Suprapubic skin (tissue), 4 donors: Measurements from ENCODE around the gene KREMEN2.

ENCODE experiments used
- POLR2A ChIP-seq, 2 donors: fragments of 450-650 bp; IDR thresholded peaks; one replicate each; pipeline ENCODE4 v1.6.1; 2017; ENCODE audit warnings: antibody characterized with exemption in 2 of 2, mild to moderate bottlenecking in 2 of 2, moderate library complexity in 2 of 2
- POLR2AphosphoS5 ChIP-seq, 3 donors: sonication (generic); formaldehyde crosslinking; IDR thresholded peaks; one replicate each; pipeline ENCODE4 v1.6.1; 2017; ENCODE audit warnings: antibody characterized with exemption in 3 of 3
- TF ChIP-seq, protein P1 (sequence below), 2 donors: fragments of 200-600 bp in 1 of 2; fragments of 450-650 bp in 1 of 2; sonication (generic) in 1 of 2; IDR thresholded peaks; one replicate each; pipeline ENCODE4 v1.5.1; 2016 to 2019; ENCODE audit warnings: antibody characterized with exemption in 2 of 2, mild to moderate bottlenecking in 1 of 2, moderate library complexity in 1 of 2

DNA sequence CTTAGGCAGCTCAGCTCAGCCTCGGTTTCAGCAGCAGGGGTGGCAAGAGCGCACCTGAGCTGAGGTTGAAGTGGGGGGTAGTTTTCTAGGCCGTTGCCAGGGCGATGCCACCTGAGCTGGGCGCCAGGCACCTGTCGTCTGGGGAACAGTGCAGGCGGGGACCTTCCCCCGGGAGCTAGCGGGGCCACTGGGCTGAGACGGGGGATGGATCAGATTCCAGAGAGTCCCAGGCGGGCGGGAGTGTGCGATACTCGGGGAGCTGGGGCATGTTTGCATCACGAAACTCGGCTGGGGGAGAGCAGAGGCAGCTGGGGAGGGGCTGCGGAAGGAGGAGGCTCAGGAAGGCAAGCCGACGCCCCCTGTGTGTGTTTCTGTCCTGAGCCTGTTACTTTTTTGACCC is 48.2 kb downstream of the KREMEN2 start:
- TF ChIP-seq POLR2A (IDR thresholded peaks at IDR 0.05) (no peak), POLR2AphosphoS5 (IDR thresholded peaks at IDR 0.05) (no peak)
- TF ChIP-seq, protein P1, sequence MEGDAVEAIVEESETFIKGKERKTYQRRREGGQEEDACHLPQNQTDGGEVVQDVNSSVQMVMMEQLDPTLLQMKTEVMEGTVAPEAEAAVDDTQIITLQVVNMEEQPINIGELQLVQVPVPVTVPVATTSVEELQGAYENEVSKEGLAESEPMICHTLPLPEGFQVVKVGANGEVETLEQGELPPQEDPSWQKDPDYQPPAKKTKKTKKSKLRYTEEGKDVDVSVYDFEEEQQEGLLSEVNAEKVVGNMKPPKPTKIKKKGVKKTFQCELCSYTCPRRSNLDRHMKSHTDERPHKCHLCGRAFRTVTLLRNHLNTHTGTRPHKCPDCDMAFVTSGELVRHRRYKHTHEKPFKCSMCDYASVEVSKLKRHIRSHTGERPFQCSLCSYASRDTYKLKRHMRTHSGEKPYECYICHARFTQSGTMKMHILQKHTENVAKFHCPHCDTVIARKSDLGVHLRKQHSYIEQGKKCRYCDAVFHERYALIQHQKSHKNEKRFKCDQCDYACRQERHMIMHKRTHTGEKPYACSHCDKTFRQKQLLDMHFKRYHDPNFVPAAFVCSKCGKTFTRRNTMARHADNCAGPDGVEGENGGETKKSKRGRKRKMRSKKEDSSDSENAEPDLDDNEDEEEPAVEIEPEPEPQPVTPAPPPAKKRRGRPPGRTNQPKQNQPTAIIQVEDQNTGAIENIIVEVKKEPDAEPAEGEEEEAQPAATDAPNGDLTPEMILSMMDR (IDR thresholded peaks at IDR 0.05): no peak
